WTC11 (cell line): ENCODE results near the gene CHAT. TPM values are rescaled to one million over a fixed set of nuclear protein-coding genes. Genes with fewer than 3 reads are reported as not detected.

Source experiments
- ATAC-seq: fragments of 200-7000 bp; cut with Tn5 transposase; 2 replicates; pipeline ENCODE4 v1.10.0; 2021; ENCODE audit warnings: mild to moderate bottlenecking, moderate library complexity
- CTCF ChIA-PET: fragments of 300-600 bp; sonication (Branson Sonifier 250); formaldehyde crosslinking; loops from one replicate; lab custom pipeline; 2021; ENCODE audit warnings: antibody characterized with exemption; lab: Charles Lee
- POLR2A ChIA-PET: fragments of 350-600 bp; sonication (Branson Sonifier 250); formaldehyde crosslinking; loops from one replicate; lab custom pipeline; 2021; ENCODE audit warnings: antibody characterized with exemption; lab: Charles Lee
- DNase-seq: peaks from one replicate; pipeline ENCODE4 v3.0.0; 2021; ENCODE audit warnings: low spot score
- H3K27ac Mint-ChIP-seq: 2 replicates; pipeline ENCODE4 v1.8.0; 2021; ENCODE audit warnings: mixed read lengths
- H3K27me3 Mint-ChIP-seq: 2 replicates; pipeline ENCODE4 v1.8.0; 2021; ENCODE audit warnings: low read depth, mild to moderate bottlenecking, moderate library complexity, mixed read lengths
- H3K36me3 Mint-ChIP-seq: 2 replicates; pipeline ENCODE4 v1.8.0; 2021; ENCODE audit warnings: mixed read lengths
- H3K4me1 Mint-ChIP-seq: 2 replicates; pipeline ENCODE4 v1.8.0; 2022; ENCODE audit warnings: mixed read lengths
- H3K4me3 Mint-ChIP-seq: 2 replicates; pipeline ENCODE4 v1.8.0; 2021; ENCODE audit warnings: mild to moderate bottlenecking, moderate library complexity, mixed read lengths
- H3K9me3 Mint-ChIP-seq: 2 replicates; pipeline ENCODE4 v1.8.0; 2021; ENCODE audit warnings: mixed read lengths
- ATF1 ChIP-seq: sonication (generic); formaldehyde crosslinking; IDR thresholded peaks from 2 replicates; pipeline ENCODE4 v1.8.1; 2023; ENCODE audit warnings: mild to moderate bottlenecking, moderate library complexity, missing genetic modification reagents
- CREM ChIP-seq: sonication (generic); formaldehyde crosslinking; IDR thresholded peaks from 2 replicates; pipeline ENCODE4 v1.8.1; 2022; ENCODE audit warnings: mild to moderate bottlenecking, missing genetic modification reagents, moderate library complexity
- GRHL2 ChIP-seq: fragments of 250-450 bp; sonication (Bioruptor Pico); IDR thresholded peaks from 2 replicates; pipeline ENCODE4 v1.8.0; 2022; ENCODE audit warnings: mild to moderate bottlenecking, moderate library complexity; ENCODE audit not compliant: insufficient replicate concordance, severe bottlenecking
- ZNF317 ChIP-seq: sonication (generic); formaldehyde crosslinking; IDR thresholded peaks from 2 replicates; pipeline ENCODE4 v1.8.1; 2023; ENCODE audit warnings: low read depth, mild to moderate bottlenecking, moderate library complexity, missing genetic modification reagents, borderline replicate concordance
- total RNA-seq: library from RNA; stranded (reverse); gene quantifications from 3 replicates; pipeline ENCODE4 v1.2.3, GENCODE V29; 2021
- TF ChIP-seq, protein P1 (sequence below): fragments of 200-600 bp; IDR thresholded peaks from 2 replicates; pipeline ENCODE4 v1.8.0; 2022; ENCODE audit warnings: antibody characterized with exemption
- TF ChIP-seq, protein P2 (sequence below): sonication (generic); formaldehyde crosslinking; IDR thresholded peaks from 2 replicates; pipeline ENCODE4 v1.8.0; 2023; ENCODE audit warnings: missing genetic modification reagents, mild to moderate bottlenecking, borderline replicate concordance
- TF ChIP-seq, protein P3 (sequence below): sonication (generic); formaldehyde crosslinking; IDR thresholded peaks from 2 replicates; pipeline ENCODE4 v1.8.1; 2023; ENCODE audit warnings: mild to moderate bottlenecking, missing genetic modification reagents, moderate library complexity
- TF ChIP-seq, protein P4 (sequence below): sonication (generic); formaldehyde crosslinking; IDR thresholded peaks from 2 replicates; pipeline ENCODE4 v1.8.1; 2022; ENCODE audit warnings: missing genetic modification reagents, borderline replicate concordance

CHAT gene
- total RNA-seq, 1 experiment from 2014 or later = not detected

DNA sequence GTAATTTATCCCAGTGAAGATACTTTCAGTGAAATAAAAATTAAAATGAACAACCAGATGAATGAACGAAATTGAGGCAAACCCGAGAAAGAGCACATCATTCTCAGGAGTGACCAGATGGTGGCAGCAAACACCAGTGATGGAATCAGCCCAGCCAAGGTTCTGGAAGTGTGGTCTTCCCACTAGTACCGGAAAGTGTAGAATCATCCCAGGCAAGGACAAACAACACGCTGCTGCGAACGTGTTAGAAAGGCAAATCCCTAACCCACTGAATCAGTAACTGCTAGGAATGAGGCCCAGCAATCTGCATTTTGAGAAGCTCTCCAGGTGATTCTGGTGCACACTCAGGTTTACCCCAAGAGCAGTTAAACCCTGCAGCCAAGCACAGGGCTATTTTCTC lies 19.2 kb upstream of the CHAT start:
- TF ChIP-seq, protein P1, sequence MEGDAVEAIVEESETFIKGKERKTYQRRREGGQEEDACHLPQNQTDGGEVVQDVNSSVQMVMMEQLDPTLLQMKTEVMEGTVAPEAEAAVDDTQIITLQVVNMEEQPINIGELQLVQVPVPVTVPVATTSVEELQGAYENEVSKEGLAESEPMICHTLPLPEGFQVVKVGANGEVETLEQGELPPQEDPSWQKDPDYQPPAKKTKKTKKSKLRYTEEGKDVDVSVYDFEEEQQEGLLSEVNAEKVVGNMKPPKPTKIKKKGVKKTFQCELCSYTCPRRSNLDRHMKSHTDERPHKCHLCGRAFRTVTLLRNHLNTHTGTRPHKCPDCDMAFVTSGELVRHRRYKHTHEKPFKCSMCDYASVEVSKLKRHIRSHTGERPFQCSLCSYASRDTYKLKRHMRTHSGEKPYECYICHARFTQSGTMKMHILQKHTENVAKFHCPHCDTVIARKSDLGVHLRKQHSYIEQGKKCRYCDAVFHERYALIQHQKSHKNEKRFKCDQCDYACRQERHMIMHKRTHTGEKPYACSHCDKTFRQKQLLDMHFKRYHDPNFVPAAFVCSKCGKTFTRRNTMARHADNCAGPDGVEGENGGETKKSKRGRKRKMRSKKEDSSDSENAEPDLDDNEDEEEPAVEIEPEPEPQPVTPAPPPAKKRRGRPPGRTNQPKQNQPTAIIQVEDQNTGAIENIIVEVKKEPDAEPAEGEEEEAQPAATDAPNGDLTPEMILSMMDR = peak; percentile 46
- TF ChIP-seq, protein P2, sequence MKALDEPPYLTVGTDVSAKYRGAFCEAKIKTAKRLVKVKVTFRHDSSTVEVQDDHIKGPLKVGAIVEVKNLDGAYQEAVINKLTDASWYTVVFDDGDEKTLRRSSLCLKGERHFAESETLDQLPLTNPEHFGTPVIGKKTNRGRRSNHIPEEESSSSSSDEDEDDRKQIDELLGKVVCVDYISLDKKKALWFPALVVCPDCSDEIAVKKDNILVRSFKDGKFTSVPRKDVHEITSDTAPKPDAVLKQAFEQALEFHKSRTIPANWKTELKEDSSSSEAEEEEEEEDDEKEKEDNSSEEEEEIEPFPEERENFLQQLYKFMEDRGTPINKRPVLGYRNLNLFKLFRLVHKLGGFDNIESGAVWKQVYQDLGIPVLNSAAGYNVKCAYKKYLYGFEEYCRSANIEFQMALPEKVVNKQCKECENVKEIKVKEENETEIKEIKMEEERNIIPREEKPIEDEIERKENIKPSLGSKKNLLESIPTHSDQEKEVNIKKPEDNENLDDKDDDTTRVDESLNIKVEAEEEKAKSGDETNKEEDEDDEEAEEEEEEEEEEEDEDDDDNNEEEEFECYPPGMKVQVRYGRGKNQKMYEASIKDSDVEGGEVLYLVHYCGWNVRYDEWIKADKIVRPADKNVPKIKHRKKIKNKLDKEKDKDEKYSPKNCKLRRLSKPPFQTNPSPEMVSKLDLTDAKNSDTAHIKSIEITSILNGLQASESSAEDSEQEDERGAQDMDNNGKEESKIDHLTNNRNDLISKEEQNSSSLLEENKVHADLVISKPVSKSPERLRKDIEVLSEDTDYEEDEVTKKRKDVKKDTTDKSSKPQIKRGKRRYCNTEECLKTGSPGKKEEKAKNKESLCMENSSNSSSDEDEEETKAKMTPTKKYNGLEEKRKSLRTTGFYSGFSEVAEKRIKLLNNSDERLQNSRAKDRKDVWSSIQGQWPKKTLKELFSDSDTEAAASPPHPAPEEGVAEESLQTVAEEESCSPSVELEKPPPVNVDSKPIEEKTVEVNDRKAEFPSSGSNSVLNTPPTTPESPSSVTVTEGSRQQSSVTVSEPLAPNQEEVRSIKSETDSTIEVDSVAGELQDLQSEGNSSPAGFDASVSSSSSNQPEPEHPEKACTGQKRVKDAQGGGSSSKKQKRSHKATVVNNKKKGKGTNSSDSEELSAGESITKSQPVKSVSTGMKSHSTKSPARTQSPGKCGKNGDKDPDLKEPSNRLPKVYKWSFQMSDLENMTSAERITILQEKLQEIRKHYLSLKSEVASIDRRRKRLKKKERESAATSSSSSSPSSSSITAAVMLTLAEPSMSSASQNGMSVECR (CRISPR knock-in tag) = no peak
- TF ChIP-seq GRHL2 (no peak), ATF1 (CRISPR knock-in tag) (no peak)
- peaks cover 7% of the 10 kb centered on the region; the same call in 1 of the 2 replicates for H3K9me3 Mint-ChIP-seq
- POLR2A ChIA-PET = interaction anchor here (1.1 kb wide), 1 partner anchor 150 kb away, joined by 3 read pairs; no protein-coding TSS in a partner anchor
- H3K27ac Mint-ChIP-seq = no peak overlapping the region
- no peaks in the 10 kb centered on the region for H3K36me3 Mint-ChIP-seq
- CTCF ChIA-PET = interaction anchor here (0.9 to 2.9 kb wide), 8 partner anchors 12 to 150 kb away, joined by 3 to 22 read pairs (median 4); partner anchors contain the start of genes CHAT and ERCC6
- DNase-seq (peak; percentile 70), ATAC-seq (peak; percentile 72)
- no peak overlapping the region for H3K4me3 Mint-ChIP-seq
- H3K27me3 Mint-ChIP-seq = peaks cover 3% of the 10 kb centered on the region
- peaks cover 12% of the 10 kb centered on the region for H3K4me1 Mint-ChIP-seq

DNA sequence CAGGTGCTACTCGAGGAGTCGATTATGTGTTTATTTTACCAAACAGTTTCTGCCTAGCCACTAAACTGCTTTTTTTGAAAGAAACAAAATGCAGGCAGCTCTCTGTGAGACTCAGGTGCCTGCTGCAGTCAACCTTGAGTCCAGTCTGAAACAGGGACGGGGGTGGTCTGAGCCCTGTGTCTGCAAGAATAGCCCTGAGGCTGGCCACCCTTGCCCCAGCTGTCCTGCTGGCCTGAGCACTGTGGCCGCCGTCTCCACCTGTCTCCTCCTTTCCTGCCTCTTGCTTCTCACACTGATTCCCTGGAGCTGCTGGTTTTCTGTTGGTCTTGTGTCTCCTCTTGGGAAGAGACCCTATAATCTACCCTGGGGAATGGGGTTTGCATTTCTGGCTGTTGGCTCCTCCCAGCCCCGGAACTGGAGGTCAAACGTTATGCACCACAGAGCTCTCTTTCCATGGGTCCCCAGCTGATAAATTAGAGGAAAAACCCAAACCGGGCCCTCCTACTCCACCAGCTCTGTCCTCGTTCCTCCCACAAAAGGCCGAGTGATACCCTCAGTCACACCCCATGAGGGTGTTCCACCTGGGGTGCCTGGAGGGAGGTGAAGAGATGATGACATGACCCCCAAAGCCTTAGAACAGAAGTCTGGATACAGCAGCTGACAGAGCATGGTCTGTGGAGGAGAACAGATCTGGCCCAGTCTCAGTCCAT lies 18.7 kb upstream of the CHAT start:
- DNase-seq (no peak), ATAC-seq (no peak)
- Mint-ChIP-seq H3K27me3 (peaks cover 5% of the 10 kb centered on the region), H3K4me1 (peaks cover 12% of the 10 kb centered on the region), H3K4me3 (no peak overlapping the region), H3K36me3 (no peaks in the 10 kb centered on the region), H3K27ac (no peak overlapping the region), H3K9me3 (peaks cover 2% of the 10 kb centered on the region; the same call in 1 of the 2 replicates)
- ChIA-PET POLR2A (interaction anchor here (1.1 kb wide), 1 partner anchor 149 kb away, joined by 3 read pairs; no protein-coding TSS in a partner anchor), CTCF (interaction anchor here (0.8 to 2.9 kb wide), 7 partner anchors 19 to 150 kb away, joined by 3 to 13 read pairs (median 3); partner anchors contain the start of genes CHAT and ERCC6)
- TF ChIP-seq, protein P3, sequence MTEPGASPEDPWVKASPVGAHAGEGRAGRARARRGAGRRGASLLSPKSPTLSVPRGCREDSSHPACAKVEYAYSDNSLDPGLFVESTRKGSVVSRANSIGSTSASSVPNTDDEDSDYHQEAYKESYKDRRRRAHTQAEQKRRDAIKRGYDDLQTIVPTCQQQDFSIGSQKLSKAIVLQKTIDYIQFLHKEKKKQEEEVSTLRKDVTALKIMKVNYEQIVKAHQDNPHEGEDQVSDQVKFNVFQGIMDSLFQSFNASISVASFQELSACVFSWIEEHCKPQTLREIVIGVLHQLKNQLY = no peak
- TF ChIP-seq ZNF317 (CRISPR knock-in tag) = no peak

DNA sequence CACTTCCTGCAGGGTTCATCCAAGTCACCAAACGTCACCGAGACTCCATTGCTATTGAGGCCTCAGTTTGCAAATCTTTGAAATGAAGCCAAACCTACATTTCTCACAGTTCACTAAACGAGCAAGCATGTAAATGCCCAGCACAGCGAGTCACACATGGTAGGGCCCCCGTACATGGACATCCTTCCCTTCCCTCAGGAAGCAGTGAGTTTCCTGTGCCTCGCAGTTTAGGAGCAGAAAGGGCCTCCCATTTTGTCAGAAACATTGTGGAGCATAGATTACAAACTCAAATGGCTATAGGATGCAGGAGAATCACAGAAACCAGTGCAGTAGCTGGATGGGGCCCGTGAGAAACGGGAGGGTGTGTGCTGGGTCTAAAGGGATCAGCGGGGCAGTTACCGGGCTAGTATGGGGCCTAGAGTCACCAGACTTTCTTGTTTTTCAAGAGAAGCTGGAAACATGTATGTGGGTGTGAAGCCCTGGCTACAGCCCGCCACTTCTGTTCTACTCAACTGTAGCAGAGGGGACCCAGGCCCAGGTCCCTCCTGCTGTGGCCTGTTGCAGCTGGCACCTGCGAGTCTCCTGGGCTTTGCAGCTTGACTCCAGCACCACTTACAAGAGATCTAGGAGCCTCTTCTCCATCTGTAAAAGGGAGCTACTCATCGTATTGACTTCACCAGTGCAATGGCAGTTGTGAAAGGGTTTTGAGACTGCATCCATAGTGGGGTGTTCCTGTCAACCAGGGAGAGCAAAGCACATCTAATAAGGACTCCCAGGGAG lies 17.9 kb upstream of the CHAT start:
- H3K27ac Mint-ChIP-seq = no peak overlapping the region
- ChIA-PET CTCF (interaction anchor here (0.6 to 1.9 kb wide), 6 partner anchors 18 to 149 kb away, joined by 3 to 5 read pairs (median 4); partner anchors contain the start of gene CHAT), POLR2A (interaction anchor here (1.1 kb wide), 1 partner anchor 149 kb away, joined by 3 read pairs; no protein-coding TSS in a partner anchor)
- DNase-seq (no peak), ATAC-seq (no peak)
- no peaks in the 10 kb centered on the region for H3K9me3 Mint-ChIP-seq
- TF ChIP-seq, protein P4, sequence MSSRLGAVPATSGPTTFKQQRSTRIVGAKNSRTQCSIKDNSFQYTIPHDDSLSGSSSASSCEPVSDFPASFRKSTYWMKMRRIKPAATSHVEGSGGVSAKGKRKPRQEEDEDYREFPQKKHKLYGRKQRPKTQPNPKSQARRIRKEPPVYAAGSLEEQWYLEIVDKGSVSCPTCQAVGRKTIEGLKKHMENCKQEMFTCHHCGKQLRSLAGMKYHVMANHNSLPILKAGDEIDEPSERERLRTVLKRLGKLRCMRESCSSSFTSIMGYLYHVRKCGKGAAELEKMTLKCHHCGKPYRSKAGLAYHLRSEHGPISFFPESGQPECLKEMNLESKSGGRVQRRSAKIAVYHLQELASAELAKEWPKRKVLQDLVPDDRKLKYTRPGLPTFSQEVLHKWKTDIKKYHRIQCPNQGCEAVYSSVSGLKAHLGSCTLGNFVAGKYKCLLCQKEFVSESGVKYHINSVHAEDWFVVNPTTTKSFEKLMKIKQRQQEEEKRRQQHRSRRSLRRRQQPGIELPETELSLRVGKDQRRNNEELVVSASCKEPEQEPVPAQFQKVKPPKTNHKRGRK (CRISPR knock-in tag) = no peak
- no peak for TF ChIP-seq CREM (CRISPR knock-in tag)
- peaks cover 12% of the 10 kb centered on the region for H3K4me1 Mint-ChIP-seq
- no peak overlapping the region for H3K4me3 Mint-ChIP-seq
- H3K36me3 Mint-ChIP-seq = no peaks in the 10 kb centered on the region
- peaks cover 9% of the 10 kb centered on the region for H3K27me3 Mint-ChIP-seq
